ENCODE measurements around the gene HOXC10. TPM values are rescaled to one million over a fixed set of nuclear protein-coding genes. Genes with fewer than 3 reads are reported as not detected.

The HOXC10 gene
- total and polyA plus RNA-seq, 2 of the 8 experiments (the other 6 are each of a cell fraction or from before 2014, with no cell fraction given): not detected

- TF ChIP-seq SAP30 (IDR thresholded peaks at IDR 0.05; ENCODE audit: insufficient read depth, insufficient replicate concordance, low read length): no peak
- no peak for TF ChIP-seq GTF2F1 (IDR thresholded peaks at IDR 0.05; ENCODE audit: borderline replicate concordance, low read depth, low read length)
- TF ChIP-seq RNF2 (IDR thresholded peaks at IDR 0.05; ENCODE audit: borderline replicate concordance, low read depth, low read length, missing control alignments, poor library complexity, severe bottlenecking): peak; percentile 86
- no peak for TF ChIP-seq SIRT6 (IDR thresholded peaks at IDR 0.05; ENCODE audit: low read length)
- no peak for TF ChIP-seq CREB1 (IDR thresholded peaks at IDR 0.05)
- TF ChIP-seq HDAC6 (IDR thresholded peaks at IDR 0.05; ENCODE audit: low read depth, low read length): no peak
Measured at GRCh38 chr12:54015018-54015931, 30.3 kb downstream of the HOXC10 start (continued).
